Measurements from ENCODE around the gene MYH6.

GRCh38 chr14:23399591-23399990 lies 8.5 kb downstream of the MYH6 start:
- no peak for TF ChIP-seq CTCF (IDR thresholded peaks at IDR 0.05)
- TF ChIP-seq POLR2A (IDR thresholded peaks at IDR 0.05), result no peak
